OCI-LY1 (cell line): ENCODE data around the gene RGMA.

ENCODE experiments used
- CTCF ChIP-seq: fragments of 200-600 bp; sonication (generic), shearing (Covaris generic); IDR thresholded peaks from 2 replicates; pipeline ENCODE4 v1.5.1; 2017; ENCODE audit warnings: mild to moderate bottlenecking, antibody characterized with exemption, low read length, moderate library complexity, mixed read lengths
- EZH2 ChIP-seq: fragments of 200-600 bp; sonication (generic), shearing (Covaris generic); IDR thresholded peaks from 2 replicates; pipeline ENCODE4 v1.8.0; 2017; ENCODE audit warnings: borderline replicate concordance, mixed run types, mild to moderate bottlenecking, antibody characterized with exemption, low read length, moderate library complexity, mixed read lengths

GRCh38 chr15:93019971-93020370, 69.0 kb downstream of the RGMA start:
- TF ChIP-seq CTCF (no peak), EZH2 (no peak)
